ENCODE measurements around the gene MTPN.
A peak's percentile ranks its signal among the peaks of the same experiment; 100 is the strongest.

The MTPN gene

DNA sequence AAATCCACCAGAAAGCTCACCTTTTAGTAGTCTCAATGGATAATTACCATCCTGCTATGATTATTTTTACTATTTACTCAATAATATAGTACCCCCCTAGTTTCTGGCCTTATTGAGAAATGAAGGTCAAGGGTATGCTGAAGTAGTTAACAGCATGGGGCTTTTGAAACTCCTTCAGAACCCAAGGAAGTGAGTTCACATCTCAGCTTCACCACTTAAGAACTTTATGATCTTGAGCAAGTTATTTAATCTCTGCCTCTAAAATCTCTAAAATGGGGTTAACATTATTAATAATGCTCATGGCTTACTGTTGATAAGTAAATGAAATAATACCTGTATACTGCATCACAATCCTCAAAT is 5.8 kb downstream of the MTPN start:
- TF ChIP-seq, protein P1, sequence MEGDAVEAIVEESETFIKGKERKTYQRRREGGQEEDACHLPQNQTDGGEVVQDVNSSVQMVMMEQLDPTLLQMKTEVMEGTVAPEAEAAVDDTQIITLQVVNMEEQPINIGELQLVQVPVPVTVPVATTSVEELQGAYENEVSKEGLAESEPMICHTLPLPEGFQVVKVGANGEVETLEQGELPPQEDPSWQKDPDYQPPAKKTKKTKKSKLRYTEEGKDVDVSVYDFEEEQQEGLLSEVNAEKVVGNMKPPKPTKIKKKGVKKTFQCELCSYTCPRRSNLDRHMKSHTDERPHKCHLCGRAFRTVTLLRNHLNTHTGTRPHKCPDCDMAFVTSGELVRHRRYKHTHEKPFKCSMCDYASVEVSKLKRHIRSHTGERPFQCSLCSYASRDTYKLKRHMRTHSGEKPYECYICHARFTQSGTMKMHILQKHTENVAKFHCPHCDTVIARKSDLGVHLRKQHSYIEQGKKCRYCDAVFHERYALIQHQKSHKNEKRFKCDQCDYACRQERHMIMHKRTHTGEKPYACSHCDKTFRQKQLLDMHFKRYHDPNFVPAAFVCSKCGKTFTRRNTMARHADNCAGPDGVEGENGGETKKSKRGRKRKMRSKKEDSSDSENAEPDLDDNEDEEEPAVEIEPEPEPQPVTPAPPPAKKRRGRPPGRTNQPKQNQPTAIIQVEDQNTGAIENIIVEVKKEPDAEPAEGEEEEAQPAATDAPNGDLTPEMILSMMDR (IDR thresholded peaks at IDR 0.05; ENCODE audit: control extremely low read depth, extremely low read depth, low read depth, missing control alignments), result no peak
- POLR2A ChIA-PET, result no interaction called here
- CTCF ChIA-PET, result interaction anchor here (1.0 kb wide), 1 partner anchor 26 kb away, joined by 3 read pairs; no protein-coding TSS in a partner anchor
- no peak for DNase-seq (ENCODE audit: extremely low spot score)

GRCh38 chr7:135970682-135971365 is 6.3 kb downstream of the MTPN start:
- peak; percentile 20 for DNase-seq (ENCODE audit: extremely low spot score)
- CTCF ChIA-PET, result interaction anchor here (1.0 kb wide), 1 partner anchor 25 kb away, joined by 3 read pairs; no protein-coding TSS in a partner anchor
- POLR2A ChIA-PET, result no interaction called here
- TF ChIP-seq, protein P1 (IDR thresholded peaks at IDR 0.05; ENCODE audit: control extremely low read depth, extremely low read depth, low read depth, missing control alignments), result no peak

DNA sequence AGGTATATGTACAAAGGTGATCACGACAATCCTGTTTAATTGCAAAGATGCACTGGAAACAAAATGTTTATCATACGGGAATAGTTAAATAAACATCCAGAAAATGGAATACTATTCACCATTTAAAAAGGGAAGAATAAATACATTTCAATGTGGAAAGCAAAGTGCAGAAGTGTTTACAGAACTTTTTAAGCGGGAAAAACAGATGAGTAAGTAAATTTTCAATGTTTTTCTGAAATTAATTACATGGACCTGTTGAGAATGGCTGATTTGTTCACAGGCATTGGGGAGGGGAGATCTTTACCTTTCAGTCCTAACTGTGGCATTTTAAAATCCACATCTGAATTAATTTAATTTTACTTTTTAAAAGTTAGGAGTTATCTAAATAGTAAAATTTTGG is 7.1 kb downstream of the MTPN start:
- no peak for DNase-seq (ENCODE audit: extremely low spot score)
- TF ChIP-seq, protein P1 (IDR thresholded peaks at IDR 0.05; ENCODE audit: control extremely low read depth, extremely low read depth, low read depth, missing control alignments), result no peak
- ChIA-PET CTCF (no interaction called here), POLR2A (no interaction called here)

DNA sequence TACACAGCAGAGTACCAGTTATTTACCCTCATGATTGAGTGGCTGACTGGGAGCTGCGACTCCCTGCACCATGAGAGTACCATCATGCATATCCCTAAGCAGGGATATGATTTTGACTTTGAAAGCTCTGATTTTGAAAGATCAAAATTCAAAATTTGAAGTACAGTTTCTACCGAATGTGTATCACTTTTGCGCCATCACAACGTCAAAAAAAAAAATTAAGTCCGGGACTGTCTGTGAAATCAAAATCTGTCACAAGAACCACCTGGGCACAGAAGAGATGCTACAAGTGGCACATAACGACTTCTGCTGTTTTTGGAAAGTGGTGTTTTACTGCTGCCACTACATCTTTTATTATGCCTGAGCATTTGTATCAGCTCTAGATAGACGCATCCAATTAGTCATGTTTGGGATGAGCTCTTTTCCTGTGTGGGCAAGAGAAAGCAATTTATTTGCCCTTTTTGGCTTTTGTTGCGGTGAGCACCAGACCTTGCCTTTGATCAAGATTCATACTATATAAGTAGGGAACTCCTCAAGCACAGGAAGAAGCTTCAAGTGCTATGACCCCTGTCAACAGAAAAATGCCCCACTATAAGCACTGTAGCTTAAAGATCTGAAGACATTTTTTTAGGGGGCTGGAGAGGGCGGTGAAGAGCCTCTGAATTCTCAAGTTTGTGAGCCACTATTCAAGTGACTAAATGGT is 10.7 kb downstream of the MTPN start:
- TF ChIP-seq, protein P1 (IDR thresholded peaks at IDR 0.05; ENCODE audit: control extremely low read depth, extremely low read depth, low read depth, missing control alignments), result no peak
- DNase-seq (ENCODE audit: extremely low spot score), result no peak
- POLR2A ChIA-PET, result no interaction called here
- CTCF ChIA-PET, result interaction anchor here (1.0 to 1.7 kb wide), 6 partner anchors 9 to 25 kb away, joined by 3 to 7 read pairs (median 4); no protein-coding TSS in a partner anchor

DNA sequence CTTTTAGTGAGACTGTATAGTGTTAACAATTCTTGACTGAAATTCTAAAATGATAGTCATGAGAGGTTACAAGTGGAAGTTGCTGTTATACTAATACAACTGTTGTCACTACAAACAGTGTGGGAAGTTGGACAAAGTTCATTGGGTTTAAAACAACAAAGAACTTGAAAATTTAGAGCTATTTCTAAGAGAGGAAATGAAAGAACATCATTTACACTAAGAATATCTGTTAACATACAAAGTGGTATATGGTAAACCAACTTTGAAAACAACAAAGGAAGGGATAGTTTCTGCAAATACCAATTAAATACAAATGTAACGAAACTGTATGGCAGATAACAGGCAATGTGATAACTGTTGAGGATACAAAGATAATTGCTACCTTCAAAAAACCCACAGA is 11.6 kb downstream of the MTPN start:
- ChIA-PET CTCF (interaction anchor here (1.0 to 1.7 kb wide), 3 partner anchors 16 to 24 kb away, joined by 3 to 7 read pairs (median 3); no protein-coding TSS in a partner anchor), POLR2A (no interaction called here)
- DNase-seq (ENCODE audit: extremely low spot score), result no peak
- TF ChIP-seq, protein P1 (IDR thresholded peaks at IDR 0.05; ENCODE audit: control extremely low read depth, extremely low read depth, low read depth, missing control alignments), result no peak

- ChIA-PET CTCF (no interaction called here), POLR2A (no interaction called here)
- TF ChIP-seq, protein P1 (IDR thresholded peaks at IDR 0.05; ENCODE audit: control extremely low read depth, extremely low read depth, low read depth, missing control alignments), result no peak
- no peak for DNase-seq (ENCODE audit: extremely low spot score)
Measured at GRCh38 chr7:135964791-135965190, 12.4 kb downstream of the MTPN start.
